Measurements from ENCODE around the gene PPP2R2D.

GRCh38 chr10:131948501-131948900, 47.7 kb downstream of the PPP2R2D start:
- TF ChIP-seq CTCF (IDR thresholded peaks at IDR 0.05 in 4 of 5, conservative IDR thresholded peaks at IDR 0.05 in 1 of 5), result no peak
- TF ChIP-seq POLR2A (IDR thresholded peaks at IDR 0.05), result no peak

Measured in gastrocnemius medialis (tissue), 4 donors.